ENCODE results near the gene DLX1.
A peak's percentile ranks its signal among the peaks of the same experiment; 100 is the strongest.
"Not testable (repeated sequence)": the region's sequence is repeated elsewhere in the genome, so short reads cannot be mapped to it uniquely, and the experiment has no call there.

The DLX1 gene

GRCh38 chr2:172098650-172099471 is 13.6 kb downstream of the DLX1 start:
- no peak for DNase-seq (ENCODE audit: low spot score)

- DNase-seq (ENCODE audit: low spot score), result no peak
Measured at GRCh38 chr2:172099472-172100079, 14.3 kb downstream of the DLX1 start.

GRCh38 chr2:172100080-172100934 is 15.0 kb downstream of the DLX1 start:
- DNase-seq (ENCODE audit: low spot score), result no peak

- DNase-seq (ENCODE audit: low spot score), result no peak
Measured at GRCh38 chr2:172100935-172101820, 15.9 kb downstream of the DLX1 start.

- no peak for DNase-seq (ENCODE audit: low spot score)
Measured at GRCh38 chr2:172101821-172102390, 16.6 kb downstream of the DLX1 start.

- peak; percentile 79 for DNase-seq (ENCODE audit: low spot score)
Measured at GRCh38 chr2:172102391-172103359, 17.4 kb downstream of the DLX1 start, which contains the start of gene DLX2. DLX2 (minus strand) TSS chr2:172102900; CDS start chr2:172102538, 362 bp downstream.

DNA sequence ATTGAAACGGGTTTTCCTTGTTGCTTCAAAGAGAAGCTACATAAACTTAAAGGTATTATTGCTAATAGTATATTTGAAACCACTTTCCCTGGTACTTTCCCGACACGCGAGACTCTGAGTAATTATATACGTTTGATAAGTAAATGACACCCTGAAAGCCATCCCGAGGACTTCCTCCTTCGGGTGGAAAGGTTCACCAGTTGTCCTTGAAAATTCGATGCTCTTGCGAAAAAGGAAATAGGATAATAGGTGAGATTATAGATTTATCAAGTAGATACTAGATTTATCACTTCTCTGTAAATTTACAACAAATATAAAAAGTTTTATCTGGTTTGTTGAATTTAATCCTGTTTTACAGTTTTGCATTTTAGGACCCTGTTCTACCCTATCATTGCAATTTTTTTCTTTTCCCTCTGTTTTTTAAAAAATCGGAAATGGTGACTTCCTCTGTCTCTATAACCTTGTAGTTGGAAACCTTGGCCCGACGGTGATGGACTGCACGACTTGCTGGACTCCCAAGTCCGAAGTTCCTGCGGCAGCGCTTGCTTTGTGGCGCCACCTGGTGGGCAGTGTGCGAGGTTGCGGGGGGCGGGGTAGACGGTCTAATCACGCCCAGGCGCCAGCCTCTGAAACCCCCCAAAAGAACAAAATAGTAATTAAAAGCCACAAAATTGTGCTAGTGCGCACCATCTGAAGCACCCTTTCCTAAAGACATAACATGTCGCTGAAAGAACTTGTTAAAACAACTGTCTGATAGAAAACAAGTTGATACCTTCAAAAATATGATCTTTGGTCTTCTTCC is 18.4 kb downstream of the DLX1 start:
- peak; percentile 60 for DNase-seq (ENCODE audit: low spot score)

GRCh38 chr2:172105471-172106107 is 20.3 kb downstream of the DLX1 start:
- DNase-seq (ENCODE audit: low spot score), result no peak

GRCh38 chr2:172106108-172106961 is 21.0 kb downstream of the DLX1 start:
- no peak for DNase-seq (ENCODE audit: low spot score)

GRCh38 chr2:172107690-172108586 is 22.6 kb downstream of the DLX1 start:
- DNase-seq (ENCODE audit: low spot score), result no peak

DNA sequence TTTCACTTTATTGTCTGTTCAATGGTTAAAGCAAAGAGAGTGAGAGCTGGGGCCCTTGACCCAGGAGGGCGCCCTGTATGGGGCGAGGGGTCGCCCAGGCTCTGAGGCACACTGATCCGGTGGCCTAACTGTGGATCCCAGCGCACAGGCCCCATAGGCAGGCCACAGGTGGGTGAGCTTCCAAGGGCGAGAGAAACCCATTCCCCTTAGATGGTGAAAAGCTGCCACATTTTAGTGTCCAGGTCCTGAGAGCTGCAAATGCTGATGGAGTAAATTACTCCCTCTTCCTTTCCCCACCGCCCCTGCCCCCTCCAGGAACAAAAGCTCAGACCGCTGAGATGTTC is 23.3 kb downstream of the DLX1 start:
- no peak for DNase-seq (ENCODE audit: low spot score)

DNA sequence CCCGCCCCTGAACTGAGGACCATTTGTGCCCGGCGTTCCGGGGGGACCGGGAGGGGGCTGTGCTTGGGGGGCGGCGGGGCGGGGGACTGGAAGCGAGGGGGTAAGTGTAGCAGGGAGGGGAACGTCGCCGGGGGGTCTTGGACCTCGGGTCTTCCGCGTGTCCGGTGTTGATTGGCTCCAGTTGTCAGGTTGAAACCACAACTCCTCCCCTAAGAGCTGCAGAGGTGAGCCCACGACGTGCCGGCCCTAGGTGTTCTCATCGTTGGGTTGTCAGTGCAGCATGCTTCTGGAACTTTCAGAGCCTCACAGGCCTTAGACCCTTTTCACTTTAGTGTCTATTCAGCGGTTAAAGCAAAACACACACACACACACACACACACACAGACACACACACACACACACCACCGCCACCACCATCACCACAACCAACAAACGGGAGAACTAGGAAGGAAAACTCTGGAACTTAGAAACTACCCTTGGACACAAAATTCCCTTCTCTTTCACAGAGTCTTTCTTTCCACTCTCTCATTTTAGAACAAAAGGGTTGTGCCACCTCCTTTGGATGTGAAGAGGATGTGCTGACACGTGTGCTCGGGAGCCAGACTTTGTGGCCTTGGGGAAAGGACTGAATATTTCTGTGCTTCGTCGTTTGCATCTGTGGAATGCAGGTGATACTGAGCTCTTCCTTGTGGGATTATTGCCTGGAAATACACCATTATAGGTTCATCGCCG is 24.1 kb downstream of the DLX1 start:
- no peak for DNase-seq (ENCODE audit: low spot score)

DNA sequence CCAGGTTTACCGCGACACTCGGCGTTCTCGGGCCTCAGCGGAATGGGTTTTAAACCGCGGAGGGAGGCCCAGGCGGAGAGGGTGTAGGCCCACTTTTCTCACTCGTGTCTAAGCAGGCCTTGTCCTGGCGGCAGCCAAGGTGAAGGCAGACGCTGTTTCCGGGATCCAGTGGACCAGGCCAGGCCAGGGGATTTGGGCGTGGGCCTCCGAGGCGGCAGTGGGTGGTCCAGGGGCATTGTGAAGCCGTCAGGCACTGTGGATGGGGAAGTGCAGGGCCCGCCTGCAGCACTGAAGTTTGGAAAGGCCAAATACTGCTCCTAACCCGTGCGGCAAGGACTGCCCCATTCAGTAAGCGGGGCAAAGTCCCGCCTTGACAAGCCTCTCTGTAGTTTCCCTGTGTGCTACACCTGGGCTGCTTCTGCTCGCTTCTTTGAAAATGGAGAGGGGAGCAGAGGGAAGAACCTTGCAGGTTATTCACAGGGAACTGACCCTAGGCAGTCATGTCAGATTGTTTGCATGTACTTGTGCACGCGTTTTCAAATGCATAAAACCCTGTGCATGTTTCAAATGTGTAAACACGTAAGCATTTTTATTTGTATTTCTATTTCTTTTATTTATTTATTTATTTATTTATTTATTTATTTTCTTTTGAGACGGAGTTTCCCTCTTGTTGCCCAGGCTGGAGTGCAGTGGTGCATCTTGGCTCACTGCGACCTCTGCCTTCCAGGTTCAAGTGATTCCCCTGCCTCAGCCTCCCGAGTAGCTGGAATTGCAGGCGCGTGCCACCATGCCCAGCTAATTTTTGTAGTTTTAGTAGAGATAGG is 24.9 kb downstream of the DLX1 start:
- DNase-seq (ENCODE audit: low spot score), result no peak

DNA sequence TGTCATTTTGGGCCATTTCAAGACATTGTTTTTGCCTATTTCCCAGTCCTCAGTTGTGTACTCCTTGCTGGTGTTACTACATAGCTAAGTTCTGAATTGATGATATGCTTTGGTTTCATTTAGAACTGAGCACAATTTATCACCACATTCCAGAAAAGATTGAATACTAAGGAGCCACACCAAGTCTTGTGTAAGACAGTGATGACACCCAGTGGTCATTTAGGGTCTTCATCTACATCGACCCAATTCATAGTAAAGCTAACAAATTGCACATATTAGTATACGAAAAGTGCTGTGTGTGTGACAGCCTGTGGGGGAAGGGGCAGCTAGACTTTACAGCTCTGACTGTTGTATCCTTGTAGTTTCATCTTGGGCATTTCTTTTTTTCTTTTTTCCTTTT is 28.3 kb downstream of the DLX1 start:
- DNase-seq (ENCODE audit: low spot score), result no peak

GRCh38 chr2:172114176-172114575 is 28.9 kb downstream of the DLX1 start:
- DNase-seq (ENCODE audit: low spot score), result not testable (repeated sequence)
